Liver (tissue), 9 donors: ENCODE data around the gene IGSF6. TPM values are rescaled to one million over a fixed set of nuclear protein-coding genes. Genes with fewer than 3 reads are reported as not detected.
"Not testable (repeated sequence)": the region's sequence is repeated elsewhere in the genome, so short reads cannot be mapped to it uniquely, and the experiment has no call there.

Experiments
- DNase-seq: peaks from one replicate; pipeline ENCODE4 v3.0.0-alpha.2; 2017; ENCODE audit warnings: low spot score
- H3K27ac ChIP-seq, 2 donors: one replicate each; pipeline ENCODE4 v1.7.0; 2013; ENCODE audit warnings: inconsistent platforms in 2 of 2, low read length in 2 of 2, control low read depth in 1 of 2, low read depth in 1 of 2, mild to moderate bottlenecking in 1 of 2
- H3K27me3 ChIP-seq, 4 donors: one replicate each; pipeline versions ENCODE4 v1.6.1 to v1.7.0; 2013; ENCODE audit warnings: low read length in 3 of 4, inconsistent platforms in 1 of 4, mild to moderate bottlenecking in 1 of 4, moderate library complexity in 1 of 4; ENCODE audit not compliant: control insufficient read depth in 4 of 4, insufficient read depth in 4 of 4
- H3K36me3 ChIP-seq, 4 donors: one replicate each; pipeline versions ENCODE4 v1.6.1 to v1.7.0; 2013; ENCODE audit warnings: low read length in 3 of 4, mild to moderate bottlenecking in 3 of 4, low read depth in 1 of 4, moderate library complexity in 1 of 4; ENCODE audit not compliant: control insufficient read depth in 4 of 4, insufficient read depth in 3 of 4
- H3K4me1 ChIP-seq, 4 donors: one replicate each; pipeline versions ENCODE4 v1.6.1 to v1.7.0; 2013; ENCODE audit warnings: low read length in 3 of 4, mild to moderate bottlenecking in 3 of 4, moderate library complexity in 1 of 4; ENCODE audit not compliant: control insufficient read depth in 4 of 4, insufficient read depth in 4 of 4
- H3K4me3 ChIP-seq, 3 donors: one replicate each; pipeline versions ENCODE4 v1.6.1 to v1.7.0; 2013; ENCODE audit warnings: low read length in 3 of 3, control low read depth in 1 of 3, low read depth in 1 of 3, mild to moderate bottlenecking in 1 of 3
- H3K9ac ChIP-seq, 2 donors: one replicate each; pipeline ENCODE4 v1.7.0; 2013; ENCODE audit warnings: low read length in 2 of 2, mild to moderate bottlenecking in 2 of 2, moderate library complexity in 2 of 2, control low read depth in 1 of 2, low read depth in 1 of 2
- H3K9me3 ChIP-seq, 4 donors: one replicate each; pipeline versions ENCODE4 v1.6.1 to v1.7.0; 2013; ENCODE audit warnings: low read length in 3 of 4; ENCODE audit not compliant: control insufficient read depth in 4 of 4
- HNF4A ChIP-seq, 2 donors: conservative IDR thresholded peaks; 2 replicates each; pipeline ENCODE4 v1.6.1; 2016; ENCODE audit warnings: antibody characterized with exemption in 2 of 2, mild to moderate bottlenecking in 2 of 2
- JUND ChIP-seq, 2 donors: IDR thresholded peaks; 2 replicates each; pipeline ENCODE4 v1.6.1; 2016; ENCODE audit warnings: antibody characterized with exemption in 2 of 2
- RXRA ChIP-seq, 2 donors: IDR thresholded peaks; 2 replicates each; pipeline ENCODE4 v1.6.1; 2017 to 2018; ENCODE audit warnings: antibody characterized with exemption in 2 of 2, mild to moderate bottlenecking in 1 of 2
- WGBS: extraction: QIAGEN DNeasy Blood & Tissue Kit; methylation state at CpG from one replicate; pipeline ENCODE4 v1.1.7; 2013; 5-methylcytosine and 5-hydroxymethylcytosine counted together
- polyA plus RNA-seq, 2 donors: library from polyadenylated mRNA; stranded (reverse) in 1 of 2; unstranded in 1 of 2; fragments of 200-250 nt in 1 of 2; fragments of >200 nt in 1 of 2; fragmentation: Nextera tagmentation in 1 of 2; extraction: Ambion mirVana in 1 of 2; gene quantifications; one replicate each; pipeline versions ENCODE4 v1.2.1 to v1.2.3, GENCODE V29; 2013 to 2015
- total RNA-seq, 2 donors: library from RNA; depleted of rRNA; stranded (reverse); fragments of >200 nt; gene quantifications; one replicate each; pipeline ENCODE4 v1.2.3, GENCODE V29; 2014
- donor health status: healthy.
- donor health status: healthy.
- donor health status: healthy.
- donor health status: healthy.
- donor health status: healthy.

IGSF6 gene
- total and polyA plus RNA-seq, 4 donors: 2.6 to 27.3 (median 5.4) TPM

- TF ChIP-seq JUND (IDR thresholded peaks at IDR 0.05) (no peak), RXRA (IDR thresholded peaks at IDR 0.05) (peak; percentile 33 to 67), HNF4A (conservative IDR thresholded peaks at IDR 0.05) (peak in 1 of 2 donors; percentile 42)
- 73% methylated on average over 5 of the region's 5 CpGs for WGBS
- Histone ChIP-seq H3K27me3 (no peaks in the 10 kb centered on the region), H3K4me3 (no peak overlapping the region), H3K9ac (no peak overlapping the region), H3K4me1 (peaks cover 0 to 10% (median 3%) of the 10 kb centered on the region in 4 donors), H3K9me3 (no peaks in the 10 kb centered on the region), H3K27ac (no peak overlapping the region), H3K36me3 (peaks cover 0 to 5% (median 2%) of the 10 kb centered on the region in 4 donors)
- DNase-seq: no peak
Measured at GRCh38 chr16:21634216-21634615, 18.2 kb downstream of the IGSF6 start.

GRCh38 chr16:21631951-21632575 lies 20.3 kb downstream of the IGSF6 start:
- not testable (repeated sequence) for H3K36me3 ChIP-seq, H3K27me3 ChIP-seq, H3K9me3 ChIP-seq, H3K4me3 ChIP-seq, H3K4me1 ChIP-seq, H3K27ac ChIP-seq, H3K9ac ChIP-seq, DNase-seq
- TF ChIP-seq HNF4A (conservative IDR thresholded peaks at IDR 0.05): peak; percentile 56 to 77
- TF ChIP-seq RXRA (IDR thresholded peaks at IDR 0.05): peak; percentile 42 to 70
- WGBS: 60% methylated on average over 5 of the region's 5 CpGs

- not testable (repeated sequence) for H3K27ac ChIP-seq, H3K9me3 ChIP-seq, H3K36me3 ChIP-seq, DNase-seq, H3K27me3 ChIP-seq, H3K4me1 ChIP-seq, H3K4me3 ChIP-seq, H3K9ac ChIP-seq
- 75% methylated on average over 8 of the region's 8 CpGs for WGBS
Measured at GRCh38 chr16:21631376-21631775, 21.0 kb downstream of the IGSF6 start.

GRCh38 chr16:21630866-21631265 lies 21.5 kb downstream of the IGSF6 start:
- WGBS: 94% methylated on average over 6 of the region's 6 CpGs
- not testable (repeated sequence) for H3K9me3 ChIP-seq, H3K27ac ChIP-seq

GRCh38 chr16:21629616-21630539 lies 22.5 kb downstream of the IGSF6 start:
- not testable (repeated sequence) for DNase-seq, H3K4me3 ChIP-seq, H3K27ac ChIP-seq, H3K9me3 ChIP-seq, H3K4me1 ChIP-seq, H3K27me3 ChIP-seq, H3K9ac ChIP-seq
- H3K36me3 ChIP-seq: peaks cover under 1 to 12% (median 8%) of the 10 kb centered on the region in 4 donors
- WGBS: 98% methylated on average over 37 of the region's 37 CpGs

More at GRCh38 chr16:21630866-21631265, 21.5 kb downstream of the IGSF6 start:
- DNase-seq, H3K4me3 ChIP-seq, H3K27me3 ChIP-seq, H3K36me3 ChIP-seq, H3K4me1 ChIP-seq, H3K9ac ChIP-seq: not testable (repeated sequence)
